ENCODE results near the gene TEX14. TPM values are rescaled to one million over a fixed set of nuclear protein-coding genes. Genes with fewer than 3 reads are reported as not detected.

The TEX14 gene
- total RNA-seq, 1 donor from 2014 or later: not detected

GRCh38 chr17:58530655-58531054 is 161.2 kb downstream of the TEX14 start:
- intact Hi-C loops (cut with DNase I): loop anchor here (10.0 kb wide), 1 partner anchor 154 kb away; no protein-coding TSS in a partner anchor
- H3K4me1 ChIP-seq: peaks cover 8% of the 10 kb centered on the region
- H3K27ac ChIP-seq: no peak overlapping the region
- TF ChIP-seq POLR2AphosphoS5 (IDR thresholded peaks at IDR 0.05; ENCODE audit: insufficient read depth in 1 of 2, low read depth in 1 of 2): no peak
- TF ChIP-seq POLR2A (IDR thresholded peaks at IDR 0.05): no peak
- TF ChIP-seq, protein P1, sequence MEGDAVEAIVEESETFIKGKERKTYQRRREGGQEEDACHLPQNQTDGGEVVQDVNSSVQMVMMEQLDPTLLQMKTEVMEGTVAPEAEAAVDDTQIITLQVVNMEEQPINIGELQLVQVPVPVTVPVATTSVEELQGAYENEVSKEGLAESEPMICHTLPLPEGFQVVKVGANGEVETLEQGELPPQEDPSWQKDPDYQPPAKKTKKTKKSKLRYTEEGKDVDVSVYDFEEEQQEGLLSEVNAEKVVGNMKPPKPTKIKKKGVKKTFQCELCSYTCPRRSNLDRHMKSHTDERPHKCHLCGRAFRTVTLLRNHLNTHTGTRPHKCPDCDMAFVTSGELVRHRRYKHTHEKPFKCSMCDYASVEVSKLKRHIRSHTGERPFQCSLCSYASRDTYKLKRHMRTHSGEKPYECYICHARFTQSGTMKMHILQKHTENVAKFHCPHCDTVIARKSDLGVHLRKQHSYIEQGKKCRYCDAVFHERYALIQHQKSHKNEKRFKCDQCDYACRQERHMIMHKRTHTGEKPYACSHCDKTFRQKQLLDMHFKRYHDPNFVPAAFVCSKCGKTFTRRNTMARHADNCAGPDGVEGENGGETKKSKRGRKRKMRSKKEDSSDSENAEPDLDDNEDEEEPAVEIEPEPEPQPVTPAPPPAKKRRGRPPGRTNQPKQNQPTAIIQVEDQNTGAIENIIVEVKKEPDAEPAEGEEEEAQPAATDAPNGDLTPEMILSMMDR (IDR thresholded peaks at IDR 0.05): no peak
- H3K4me3 ChIP-seq: no peak overlapping the region
- H3K36me3 ChIP-seq: no peaks in the 10 kb centered on the region
- H3K9me3 ChIP-seq: no peaks in the 10 kb centered on the region
- H3K27me3 ChIP-seq: no peaks in the 10 kb centered on the region
- DNase-seq (ENCODE audit: extremely low spot score in 2 of 2): no peak

- H3K9me3 ChIP-seq: no peaks in the 10 kb centered on the region
- no peak overlapping the region for H3K4me3 ChIP-seq
- H3K4me1 ChIP-seq: peaks cover 17% of the 10 kb centered on the region
- peak in 1 of 2 donors; percentile 79 for DNase-seq (ENCODE audit: extremely low spot score in 2 of 2)
- intact Hi-C loops (cut with DNase I): no loop called here
- H3K27me3 ChIP-seq: no peaks in the 10 kb centered on the region
- no peaks in the 10 kb centered on the region for H3K36me3 ChIP-seq
- H3K27ac ChIP-seq: no peak overlapping the region
- TF ChIP-seq, protein P1 (IDR thresholded peaks at IDR 0.05): no peak
- TF ChIP-seq POLR2A (IDR thresholded peaks at IDR 0.05): no peak
- no peak for TF ChIP-seq POLR2AphosphoS5 (IDR thresholded peaks at IDR 0.05; ENCODE audit: insufficient read depth in 1 of 2, low read depth in 1 of 2)
Observed at GRCh38 chr17:58529275-58529674, 162.6 kb downstream of the TEX14 start.

DNA sequence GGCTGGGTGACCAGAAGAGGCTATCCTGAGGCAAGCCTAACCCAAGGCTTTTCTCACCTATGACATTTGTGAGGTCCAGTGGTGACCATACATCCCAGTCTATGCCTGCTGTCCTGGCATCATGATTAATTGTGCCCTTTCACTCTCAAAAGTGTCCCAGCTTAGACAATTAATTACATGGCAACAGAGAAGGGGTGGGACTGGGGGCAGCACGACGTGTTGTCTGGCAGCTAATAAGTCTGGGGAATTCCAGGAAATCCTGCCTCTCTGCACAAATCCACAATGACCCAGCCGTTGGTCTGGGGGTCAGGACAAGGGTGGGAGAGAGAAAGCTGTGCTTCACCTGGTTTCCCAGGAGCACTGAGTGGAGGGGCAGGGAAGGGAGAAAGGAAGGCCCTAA is 163.4 kb downstream of the TEX14 start:
- intact Hi-C loops (cut with DNase I): no loop called here

DNA sequence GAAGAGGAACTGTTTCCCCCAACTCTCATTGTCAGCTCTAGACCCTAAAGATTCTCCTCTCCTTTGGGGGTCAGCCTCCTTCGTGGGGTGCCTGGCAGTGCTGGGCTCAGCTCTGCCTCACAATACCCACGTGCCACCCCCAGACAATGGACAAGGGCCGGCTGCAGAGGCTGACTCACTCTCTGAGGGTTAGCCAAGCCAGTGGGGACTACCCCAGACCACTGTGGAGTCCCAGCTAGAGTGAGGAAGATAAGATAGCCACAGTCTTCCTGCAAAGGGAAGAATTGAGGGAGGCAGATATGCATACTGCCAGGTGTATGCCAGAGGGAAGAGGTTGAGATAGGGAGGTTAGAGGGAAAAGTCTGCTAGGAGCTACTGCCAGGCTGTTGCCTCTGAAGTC is 163.9 kb downstream of the TEX14 start:
- Histone ChIP-seq H3K27me3 (no peaks in the 10 kb centered on the region), H3K9me3 (no peaks in the 10 kb centered on the region), H3K27ac (no peak overlapping the region), H3K4me3 (no peak overlapping the region), H3K36me3 (no peaks in the 10 kb centered on the region), H3K4me1 (peaks cover 17% of the 10 kb centered on the region)
- no peak for TF ChIP-seq POLR2A (IDR thresholded peaks at IDR 0.05)
- TF ChIP-seq, protein P1 (IDR thresholded peaks at IDR 0.05): no peak
- TF ChIP-seq POLR2AphosphoS5 (IDR thresholded peaks at IDR 0.05; ENCODE audit: insufficient read depth in 1 of 2, low read depth in 1 of 2): no peak
- intact Hi-C loops (cut with DNase I): no loop called here
- DNase-seq (ENCODE audit: extremely low spot score in 2 of 2): no peak

More for the DNA sequence above, 163.4 kb downstream of the TEX14 start:
- no peaks in the 10 kb centered on the region for H3K36me3 ChIP-seq
- DNase-seq (ENCODE audit: extremely low spot score in 2 of 2): no peak
- H3K27ac ChIP-seq: no peak overlapping the region
- no peaks in the 10 kb centered on the region for H3K9me3 ChIP-seq
- TF ChIP-seq, protein P1 (IDR thresholded peaks at IDR 0.05): no peak
- TF ChIP-seq POLR2A (IDR thresholded peaks at IDR 0.05) (no peak), POLR2AphosphoS5 (IDR thresholded peaks at IDR 0.05; ENCODE audit: insufficient read depth in 1 of 2, low read depth in 1 of 2) (no peak)
- peaks cover 17% of the 10 kb centered on the region for H3K4me1 ChIP-seq
- H3K27me3 ChIP-seq: no peaks in the 10 kb centered on the region
- no peak overlapping the region for H3K4me3 ChIP-seq

DNA sequence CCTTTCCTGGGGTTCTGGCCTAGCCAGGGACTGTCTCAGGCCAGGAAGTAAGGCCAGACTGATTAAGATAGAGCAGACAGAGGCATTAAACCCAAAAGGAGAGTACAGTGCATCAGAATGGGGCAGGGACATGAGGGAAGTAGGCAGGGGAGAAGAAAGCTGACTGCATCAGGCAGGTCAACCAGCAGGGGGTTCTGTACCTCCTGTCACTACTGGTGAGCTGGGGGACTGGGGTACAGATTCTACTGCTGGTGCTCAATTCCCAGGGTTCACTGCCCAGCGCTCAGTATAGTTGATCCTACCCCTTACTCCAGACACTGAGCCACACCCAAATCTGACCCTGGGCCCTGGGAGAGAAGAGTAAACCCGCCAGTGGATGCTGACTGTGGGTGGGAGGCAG is 164.5 kb downstream of the TEX14 start:
- TF ChIP-seq, protein P1 (IDR thresholded peaks at IDR 0.05): no peak
- TF ChIP-seq POLR2A (IDR thresholded peaks at IDR 0.05) (no peak), POLR2AphosphoS5 (IDR thresholded peaks at IDR 0.05; ENCODE audit: insufficient read depth in 1 of 2, low read depth in 1 of 2) (no peak)
- Histone ChIP-seq H3K4me1 (peaks cover 13% of the 10 kb centered on the region), H3K27ac (peak overlapping the region; percentile 32), H3K4me3 (no peak overlapping the region), H3K9me3 (no peaks in the 10 kb centered on the region), H3K36me3 (no peaks in the 10 kb centered on the region), H3K27me3 (no peaks in the 10 kb centered on the region)
- DNase-seq (ENCODE audit: extremely low spot score in 2 of 2): no peak
- intact Hi-C loops (cut with DNase I): no loop called here
